ENCODE measurements around the gene PIANP. TPM values are rescaled to one million over a fixed set of nuclear protein-coding genes. Genes with fewer than 3 reads are reported as not detected.

PIANP gene
- total and polyA plus RNA-seq, 10 of the 15 experiments (the other 5 are each of a cell fraction or from before 2014, with no cell fraction given): 0.08 to 0.12 (median 0.08) TPM; not detected in 7

DNA sequence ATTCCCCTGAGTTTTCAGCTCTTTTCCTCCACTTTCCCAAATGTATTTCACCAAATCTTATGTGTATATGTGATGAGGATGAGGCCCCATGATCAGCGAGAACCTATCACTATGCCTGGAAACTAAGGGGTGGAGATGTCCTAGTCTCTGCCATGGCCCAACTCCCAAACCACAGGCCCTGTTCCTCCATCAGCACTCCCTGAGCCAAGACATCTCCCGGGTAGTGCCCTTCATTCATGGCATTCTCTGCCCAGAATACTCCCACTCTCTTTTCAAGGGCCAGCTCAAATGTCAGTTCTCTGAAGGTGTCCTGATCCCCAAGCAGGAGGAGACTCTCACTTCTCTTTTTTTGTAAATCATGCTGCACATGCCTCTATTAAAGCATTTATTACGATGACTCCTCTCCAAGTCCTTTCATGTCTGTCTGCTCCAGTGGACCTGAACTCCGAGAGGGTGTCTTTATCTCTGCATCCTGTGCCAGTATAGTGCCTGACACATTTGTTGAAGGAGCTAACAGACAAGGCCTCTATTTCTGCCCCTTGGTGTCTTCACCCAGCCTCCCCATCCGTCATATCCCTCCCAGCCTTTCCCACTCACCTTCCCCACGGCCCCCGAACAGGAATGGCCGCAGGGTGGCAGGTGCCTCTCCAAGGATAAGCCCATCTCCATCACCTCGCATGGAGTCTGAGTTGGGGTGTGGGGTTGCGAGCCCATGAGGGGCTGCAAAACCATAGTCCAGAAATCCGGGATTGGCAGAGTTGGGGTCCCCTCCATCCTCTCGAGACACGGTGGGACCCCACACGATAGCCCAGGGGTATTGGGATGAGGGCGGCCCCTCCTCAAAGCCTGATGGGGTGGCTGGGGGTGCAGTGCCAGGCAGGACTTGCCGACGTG, 3.7 kb downstream of the PIANP start:
- DNase-seq (ENCODE audit: low read depth, low spot score) (peak; percentile 42), ATAC-seq (peak; percentile 92), FAIRE-seq (peak; percentile 23)
- Histone ChIP-seq H3K4me1 (ENCODE audit: control insufficient read depth, insufficient read depth, low read length) (peaks cover 12% of the 10 kb centered on the region), H4K20me1 (ENCODE audit: control insufficient read depth, insufficient read depth) (no peaks in the 10 kb centered on the region), H2AFZ (ENCODE audit: control insufficient read depth, low read depth, low read length) (no peak overlapping the region), H3K79me2 (ENCODE audit: control insufficient read depth, insufficient read depth, low read length) (no peaks in the 10 kb centered on the region), H3K27me3 (replicated peaks in 1 of 2; ENCODE audit: control insufficient read depth in 2 of 2, insufficient read depth in 2 of 2, low read length in 1 of 2) (peaks cover 13 to 14% of the 10 kb centered on the region in 2 experiments), H3K9me3 (replicated peaks; ENCODE audit: control insufficient read depth, insufficient read depth, low read length) (no peaks in the 10 kb centered on the region), H3K4me2 (ENCODE audit: control insufficient read depth, insufficient read depth) (peak overlapping the region; percentile 59; the same call in 1 of the 2 replicates), H3K36me3 (ENCODE audit: control insufficient read depth in 2 of 2, insufficient read depth in 2 of 2, low read length in 1 of 2) (no peaks in the 10 kb centered on the region), H3K27ac (ENCODE audit: control insufficient read depth, insufficient read depth) (no peak overlapping the region), H3K9ac (ENCODE audit: control insufficient read depth, insufficient read depth, low read length) (peak overlapping the region; percentile 8; the same call in 1 of the 2 replicates), H3K4me3 (no peak overlapping the region)
- WGBS (ENCODE audit: insufficient coverage, insufficient replicate concordance, low lambda C conversion rate, missing lambda C conversion rate): 40% methylated on average over 17 of the region's 17 CpGs
- ChIA-PET SMC1A (ENCODE audit: uncharacterized antibody, unreplicated experiment) (interaction anchor here (0.8 to 3.9 kb wide), 7 partner anchors 16 to 144 kb away, joined by 3 to 16 read pairs (median 4); partner anchors contain the start of gene COPS7A), RAD21 (ENCODE audit: unreplicated experiment) (interaction anchor here (1.0 to 2.0 kb wide), 4 partner anchors 27 to 132 kb away, joined by 3 to 6 read pairs (median 4); partner anchors contain the start of gene COPS7A), POLR2A (interaction anchor here (0.5 kb wide), 1 partner anchor 25 kb away, joined by 3 read pairs; no protein-coding TSS in a partner anchor), CTCF (interaction anchor here (0.9 to 1.9 kb wide), 12 partner anchors 11 to 143 kb away, joined by 3 to 9 read pairs (median 3); partner anchors contain the start of gene MLF2)
- BruUV-seq (replicated peaks): no TSS peak
- intact Hi-C loops (cut with micrococcal nuclease; ENCODE audit: unreplicated experiment): no loop called here
- in situ Hi-C loops (cut with MboI): no loop called here
- TF ChIP-seq ZBED1 (IDR thresholded peaks at IDR 0.05; ENCODE audit: borderline replicate concordance): no peak
- TF ChIP-seq IKZF1 (conservative IDR thresholded peaks at IDR 0.05): peak; percentile 71
- peak; percentile 79; the same call in 1 of the 2 replicates for TF ChIP-seq IRF4 (IDR thresholded peaks at IDR 0.05; ENCODE audit: low read depth, low read length)
- no peak for TF ChIP-seq NR2C2 (IDR thresholded peaks at IDR 0.05; ENCODE audit: borderline replicate concordance, control insufficient read depth, insufficient read length, low read depth)
- no peak for TF ChIP-seq GATAD2B (conservative IDR thresholded peaks at IDR 0.05; ENCODE audit: low read depth)
- no peak for TF ChIP-seq RB1 (IDR thresholded peaks at IDR 0.05; ENCODE audit: borderline replicate concordance)
- TF ChIP-seq NBN (IDR thresholded peaks at IDR 0.05): peak; percentile 53; the same call in 1 of the 2 replicates
- peak; percentile 89 for TF ChIP-seq TCF7 (IDR thresholded peaks at IDR 0.05; ENCODE audit: borderline replicate concordance)
- no peak for TF ChIP-seq MEF2A (IDR thresholded peaks at IDR 0.05; ENCODE audit: insufficient read depth, low read depth, low read length)
- TF ChIP-seq PAX5 (IDR thresholded peaks at IDR 0.05; ENCODE audit: borderline replicate concordance, low read depth, low read length): peak; percentile 48; the same call in 1 of the 2 replicates
- TF ChIP-seq SPI1 (IDR thresholded peaks at IDR 0.05; ENCODE audit: borderline replicate concordance, insufficient read depth, low read depth, low read length): peak; percentile 95
- 0 out of 3 replicates have a peak, but pooled peaks of 1 of the 2 experiments have one; percentile 13 for TF ChIP-seq EGR1 (IDR thresholded peaks at IDR 0.05; ENCODE audit: borderline replicate concordance in 1 of 2, low read depth in 2 of 2, low read length in 2 of 2)
- 0 out of 2 replicates have a peak, but pooled peaks have one; percentile 24 for TF ChIP-seq POLR2A (IDR thresholded peaks at IDR 0.05; ENCODE audit: low read depth, low read length)
- TF ChIP-seq DPF2 (IDR thresholded peaks at IDR 0.05): peak; percentile 56; the same call in 1 of the 2 replicates
- 0 out of 2 replicates have a peak, but pooled peaks have one; percentile 13 for TF ChIP-seq RUNX3 (IDR thresholded peaks at IDR 0.05; ENCODE audit: low read length)
- TF ChIP-seq, protein P1, sequence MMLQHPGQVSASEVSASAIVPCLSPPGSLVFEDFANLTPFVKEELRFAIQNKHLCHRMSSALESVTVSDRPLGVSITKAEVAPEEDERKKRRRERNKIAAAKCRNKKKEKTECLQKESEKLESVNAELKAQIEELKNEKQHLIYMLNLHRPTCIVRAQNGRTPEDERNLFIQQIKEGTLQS (IDR thresholded peaks at IDR 0.05; ENCODE audit: borderline replicate concordance, extremely low read depth, low read depth, low read length): no peak
- TF ChIP-seq SMARCA5 (IDR thresholded peaks at IDR 0.05): 0 out of 2 replicates have a peak, but pooled peaks have one; percentile 31
- TF ChIP-seq MTA2 (IDR thresholded peaks at IDR 0.05; ENCODE audit: low read depth): peak; percentile 40; the same call in 1 of the 2 replicates
- 0 out of 2 replicates have a peak, but pooled peaks have one; percentile 39 for TF ChIP-seq MTA3 (IDR thresholded peaks at IDR 0.05; ENCODE audit: borderline replicate concordance, low read length)
- TF ChIP-seq HDGF (IDR thresholded peaks at IDR 0.05): peak; percentile 36; the same call in 1 of the 2 replicates
- peak; percentile 46 to 79; a peak in 2 of 4 replicates for TF ChIP-seq BHLHE40 (IDR thresholded peaks at IDR 0.05; ENCODE audit: borderline replicate concordance in 1 of 2, low read depth in 2 of 2, low read length in 1 of 2)
- 0 out of 2 replicates have a peak, but pooled peaks have one; percentile 38 for TF ChIP-seq ATF7 (IDR thresholded peaks at IDR 0.05; ENCODE audit: low read depth)
- no peak for TF ChIP-seq SMC3 (IDR thresholded peaks at IDR 0.05; ENCODE audit: borderline replicate concordance, low read length)
- peak; percentile 71 for TF ChIP-seq EED (IDR thresholded peaks at IDR 0.05; ENCODE audit: low read depth)
